Heart right ventricle (tissue), 16 donors: ENCODE data around the gene CASP6. TPM values are rescaled to one million over a fixed set of nuclear protein-coding genes. Genes with fewer than 3 reads are reported as not detected.

ENCODE experiments used
- ATAC-seq, 8 donors: fragments of 200-7000 bp; cut with Tn5 transposase; one replicate each; pipeline ENCODE4 v1.9.1; 2020; ENCODE audit warnings: mild to moderate bottlenecking in 8 of 8, moderate library complexity in 8 of 8, moderate number of reproducible peaks in 1 of 8
- DNase-seq, 2 donors: peaks; one replicate each; pipeline ENCODE4 v3.0.0-alpha.2; 2020
- H3K27ac ChIP-seq, 10 donors: fragments of 200-600 bp; sonication (generic) in 2 of 10; one replicate each; pipeline versions ENCODE4 v1.5.0 to v1.8.0; 2020 to 2022; ENCODE audit warnings: mild to moderate bottlenecking in 3 of 10
- H3K27me3 ChIP-seq, 7 donors: fragments of 200-600 bp; one replicate each; pipeline ENCODE4 v1.8.0; 2021 to 2022; ENCODE audit warnings: mild to moderate bottlenecking in 2 of 7
- H3K36me3 ChIP-seq, 9 donors: fragments of 200-600 bp; sonication (generic) in 1 of 9; one replicate each; pipeline versions ENCODE4 v1.5.0 to v1.8.0; 2020 to 2022; ENCODE audit warnings: mild to moderate bottlenecking in 2 of 9
- H3K4me1 ChIP-seq, 9 donors: fragments of 200-600 bp; sonication (generic) in 1 of 9; one replicate each; pipeline versions ENCODE4 v1.5.0 to v1.8.0; 2020 to 2022; ENCODE audit warnings: mild to moderate bottlenecking in 4 of 9
- H3K4me3 ChIP-seq, 10 donors: fragments of 200-600 bp; sonication (generic) in 2 of 10; one replicate each; pipeline versions ENCODE4 v1.5.0 to v1.8.0; 2020 to 2022; ENCODE audit warnings: mild to moderate bottlenecking in 7 of 10, moderate library complexity in 2 of 10
- H3K9me3 ChIP-seq, 11 donors: fragments of 200-600 bp in 10 of 11; sonication (generic) in 2 of 11; one replicate each; pipeline versions ENCODE4 v1.5.0 to v1.8.0; 2013 to 2022; ENCODE audit warnings: mild to moderate bottlenecking in 2 of 11, control low read depth in 1 of 11, moderate library complexity in 1 of 11
- CTCF ChIP-seq, 9 donors: fragments of 200-600 bp; sonication (generic) in 2 of 9; IDR thresholded peaks; one replicate each; pipeline versions ENCODE4 v1.5.0 to v1.8.0; 2021 to 2022; ENCODE audit warnings: antibody characterized with exemption in 9 of 9, mild to moderate bottlenecking in 5 of 9, moderate library complexity in 1 of 9
- WGBS, 2 donors: extraction: QIAGEN DNeasy Blood & Tissue Kit; methylation state at CpG; one replicate each; pipeline ENCODE4 v1.1.7; 2013; ENCODE audit warnings: inconsistent platforms in 1 of 2; 5-methylcytosine and 5-hydroxymethylcytosine counted together
- intact Hi-C, 10 donors: fragments of 100-400 bp; cut with DNase I; formaldehyde crosslinking; loops; one replicate each; pipeline versions ENCODE4 v1.11.1 to v1.14.2; 2022
- polyA plus RNA-seq, 2 donors: library from polyadenylated mRNA; stranded (reverse); fragments of 200-250 nt; gene quantifications; one replicate each; pipeline ENCODE4 v1.2.3, GENCODE V29; 2013
- total RNA-seq, 10 donors: library from RNA; stranded (reverse); fragmentation: NEBNext Ultra II Directional in 3 of 10; extraction: Animal tissue kit (Norgen Biotek cat#: 25700) in 3 of 10; gene quantifications; one replicate each; pipeline versions ENCODE4 v1.2.1 to v1.2.4, GENCODE V29; 2021 to 2023
- donor health status: Arrhythmogenic right ventricular cardiomyopathy.
- donor health status: ischemic (EF 13 %, LVEDD 7.1; RV severe dilation, severe dysfunction).
- donor health status: healthy with polysubstance abuse.
- donor health status: DM: no; HTN: yes; CAD: no.
- donor health status: DM: no; HTN: no; CAD: no.
- donor health status: ischemic (EF 25% LVEDD 6.9; RV normal size, moderate dysfunction).
- donor health status: ischemic (EF 25% LVEDD 5.7; RV mildly dilated, moderate dysfunction).
- donor health status: healthy.
- donor health status: DM: yes; HTN: yes; CAD: no.
- donor health status: Ischemic cardiomyopathy.
- donor health status: ischemic (EF 35%, LVEDD 5.7; RV mildly dilated, moderate dysfunction).
- donor health status: nonischemic (EF 11% LVEDD 7.7; RV severe dilation, severe dysfunction).
- donor health status: DM: yes; HTN: yes; CAD: no.
- donor health status: PGD.
- donor health status: ischemic (EF 29% LVEDD 5.4; RV normal size, mild dysfunction).
- donor health status: nonischemic (EF 23%, LVEDD 6.1; RV moderate dilation, normal function).

The CASP6 gene
- total and polyA plus RNA-seq, 12 donors, result 3.0 to 10.2 (median 6.2) TPM

- peaks cover 0 to 5% (median 0%) of the 10 kb centered on the region in 9 donors for H3K36me3 ChIP-seq
- DNase-seq (no peak), ATAC-seq (no peak)
- WGBS, 2 donors, result 93 to 96% methylated on average over 1 of the region's 1 CpG
- no peak overlapping the region for H3K4me3 ChIP-seq
- no peaks in the 10 kb centered on the region for H3K4me1 ChIP-seq
- no peak for TF ChIP-seq CTCF (IDR thresholded peaks at IDR 0.05)
- intact Hi-C loops, result no loop called here
- H3K27ac ChIP-seq, result no peak overlapping the region
- H3K27me3 ChIP-seq, result no peaks in the 10 kb centered on the region
- peaks cover 0 to 2% (median 0%) of the 10 kb centered on the region in 11 donors for H3K9me3 ChIP-seq
These were observed 26.4 kb downstream of the CASP6 start for GRCh38 chr4:109676886-109677285.

- intact Hi-C loops, result no loop called here
- ATAC-seq (no peak), DNase-seq (no peak)
- peaks cover 0 to 12% (median 0%) of the 10 kb centered on the region in 11 donors for H3K9me3 ChIP-seq
- no peak overlapping the region for H3K4me3 ChIP-seq
- H3K27me3 ChIP-seq, result no peaks in the 10 kb centered on the region
- no peak for TF ChIP-seq CTCF (IDR thresholded peaks at IDR 0.05)
- no peaks in the 10 kb centered on the region for H3K4me1 ChIP-seq
- WGBS, 2 donors, result 100% methylated on average over 1 of the region's 1 CpG
- H3K36me3 ChIP-seq, result peaks cover 0 to 5% (median 0%) of the 10 kb centered on the region in 9 donors
- no peak overlapping the region for H3K27ac ChIP-seq
These were observed 27.4 kb downstream of the CASP6 start for GRCh38 chr4:109675843-109676242.

DNA sequence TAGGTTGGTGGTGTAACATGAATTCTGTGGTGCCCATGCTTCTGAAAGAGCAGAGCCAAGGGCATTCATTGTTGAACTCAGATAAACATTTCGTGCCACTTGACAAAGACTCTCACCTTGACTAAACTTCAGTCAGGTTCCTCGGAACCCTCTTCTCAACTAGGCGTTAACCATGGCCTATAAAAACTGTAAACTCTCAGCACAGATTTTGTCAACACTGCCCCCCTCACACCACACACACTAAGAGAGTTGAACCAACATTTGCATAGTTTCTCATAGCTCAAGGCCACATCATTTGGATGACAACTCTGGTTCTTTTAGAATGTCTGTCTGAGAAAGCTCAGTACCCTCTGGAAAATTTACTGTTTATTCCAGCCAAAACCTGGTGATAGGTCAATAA lies 28.1 kb downstream of the CASP6 start:
- H3K27me3 ChIP-seq, result no peaks in the 10 kb centered on the region
- intact Hi-C loops, result no loop called here
- 86 to 94% methylated on average over 3 of the region's 3 CpGs for WGBS, 2 donors
- no peaks in the 10 kb centered on the region for H3K4me1 ChIP-seq
- ATAC-seq (no peak), DNase-seq (no peak)
- no peak for TF ChIP-seq CTCF (IDR thresholded peaks at IDR 0.05)
- no peak overlapping the region for H3K4me3 ChIP-seq
- no peak overlapping the region for H3K27ac ChIP-seq
- H3K36me3 ChIP-seq, result peaks cover 0 to 5% (median 0%) of the 10 kb centered on the region in 9 donors
- peaks cover 0 to 13% (median 0%) of the 10 kb centered on the region in 11 donors for H3K9me3 ChIP-seq

GRCh38 chr4:109673303-109673702 lies 29.9 kb downstream of the CASP6 start:
- no peak overlapping the region for H3K27ac ChIP-seq
- no peaks in the 10 kb centered on the region for H3K4me1 ChIP-seq
- H3K4me3 ChIP-seq, result no peak overlapping the region
- WGBS, 2 donors, result 92 to 100% methylated on average over 1 of the region's 1 CpG
- peaks cover 0 to 13% (median 0%) of the 10 kb centered on the region in 11 donors for H3K9me3 ChIP-seq
- no peak for ATAC-seq
- no peak for DNase-seq
- H3K27me3 ChIP-seq, result no peaks in the 10 kb centered on the region
- no peak for TF ChIP-seq CTCF (IDR thresholded peaks at IDR 0.05)
- H3K36me3 ChIP-seq, result peaks cover 0 to 5% (median 0%) of the 10 kb centered on the region in 9 donors
- intact Hi-C loops, result no loop called here
